HG03520 (cell line): ENCODE results near the gene MAD1L1.

Experiments used
- ATAC-seq: cut with Tn5 transposase; IDR thresholded peaks from one replicate; pipeline ENCODE4 v1.9.1; 2021; ENCODE audit warnings: mild to moderate bottlenecking, moderate library complexity; ENCODE audit not compliant: unreplicated experiment

The MAD1L1 gene

GRCh38 chr7:2258661-2259365 is 26.1 kb upstream of the MAD1L1 start:
- peak; percentile 76 for ATAC-seq

GRCh38 chr7:2257651-2258050 is 24.9 kb upstream of the MAD1L1 start:
- no peak for ATAC-seq

- no peak for ATAC-seq
Measured at GRCh38 chr7:2257046-2257551, 24.4 kb upstream of the MAD1L1 start.

- no peak for ATAC-seq
Measured at GRCh38 chr7:2256306-2257045, 23.7 kb upstream of the MAD1L1 start.

- no peak for ATAC-seq
Measured at GRCh38 chr7:2255145-2256139, 22.7 kb upstream of the MAD1L1 start.

GRCh38 chr7:2254429-2255144 is 21.8 kb upstream of the MAD1L1 start:
- ATAC-seq: no peak

GRCh38 chr7:2253525-2254244 is 20.9 kb upstream of the MAD1L1 start:
- no peak for ATAC-seq

GRCh38 chr7:2253021-2253420 is 20.3 kb upstream of the MAD1L1 start:
- no peak for ATAC-seq

- no peak for ATAC-seq
Measured at GRCh38 chr7:2251841-2252771, 19.4 kb upstream of the MAD1L1 start.

GRCh38 chr7:2251381-2251780 is 18.6 kb upstream of the MAD1L1 start:
- ATAC-seq: no peak

- no peak for ATAC-seq
Measured at GRCh38 chr7:2249744-2250323, 17.1 kb upstream of the MAD1L1 start.

- no peak for ATAC-seq
Measured at GRCh38 chr7:2248984-2249694, 16.4 kb upstream of the MAD1L1 start.

- no peak for ATAC-seq
Measured at GRCh38 chr7:2247141-2247995, 14.6 kb upstream of the MAD1L1 start.

GRCh38 chr7:2245883-2246675 is 13.3 kb upstream of the MAD1L1 start:
- no peak for ATAC-seq

GRCh38 chr7:2244404-2244995 is 11.8 kb upstream of the MAD1L1 start:
- ATAC-seq: no peak

GRCh38 chr7:2243458-2243857 is 10.7 kb upstream of the MAD1L1 start:
- no peak for ATAC-seq
